Fibroblast of skin of left biceps (primary cell): ENCODE data around the gene NR3C1.

Experiments used
- DNase-seq, 2 experiments: peaks; one replicate each; pipeline ENCODE4 v3.0.0-alpha.2; 2013; ENCODE audit warnings: low read depth in 2 of 2

The NR3C1 gene

GRCh38 chr5:143403593-143404415, at the start of gene NR3C1:
TSS of gene NR3C1 (minus strand) at chr5:143403686. CDS start at chr5:143400839, 2,847 bp downstream.
- peak; percentile 73 to 78 for DNase-seq

DNA sequence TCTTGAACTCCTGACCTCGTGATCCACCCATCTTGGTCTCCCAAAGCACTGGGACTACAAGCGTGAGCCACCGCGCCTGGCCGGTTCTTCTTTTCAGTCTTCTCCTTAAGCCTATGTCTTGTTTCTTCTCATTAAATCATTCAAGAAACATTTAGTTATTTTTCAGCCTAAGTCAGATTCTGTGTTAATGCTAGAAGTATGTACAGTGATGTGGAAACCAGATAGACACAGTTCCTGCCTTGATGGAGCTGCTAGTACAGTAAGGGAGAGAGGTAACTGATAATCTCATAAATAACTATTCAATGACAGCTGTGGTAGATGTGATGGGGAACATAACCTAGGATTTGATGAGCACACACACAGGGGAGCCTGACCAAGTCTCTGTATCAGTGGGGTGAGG, 46.3 kb upstream of the NR3C1 start:
- no peak for DNase-seq

- no peak for DNase-seq
Observed at GRCh38 chr5:143448518-143448917, 45.0 kb upstream of the NR3C1 start.

DNA sequence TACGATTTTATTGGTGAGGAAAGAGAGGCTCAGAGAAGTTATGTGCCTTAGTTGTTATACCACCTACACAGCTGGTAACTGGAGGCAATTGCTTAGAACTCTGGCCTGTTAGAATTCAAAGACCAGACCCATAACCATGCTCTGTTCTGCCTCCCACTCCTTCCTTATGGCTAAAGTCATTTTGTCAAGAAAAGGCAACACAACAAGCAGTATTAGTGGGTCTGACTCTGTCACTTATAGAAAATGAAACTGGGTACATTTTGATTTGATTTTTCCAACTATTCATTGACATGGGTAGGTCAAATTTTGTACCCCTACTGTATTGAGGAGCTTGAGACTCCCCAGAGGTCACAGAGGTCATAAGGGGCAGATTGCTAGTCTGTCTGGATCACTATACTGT, 44.5 kb upstream of the NR3C1 start:
- DNase-seq, result no peak

DNA sequence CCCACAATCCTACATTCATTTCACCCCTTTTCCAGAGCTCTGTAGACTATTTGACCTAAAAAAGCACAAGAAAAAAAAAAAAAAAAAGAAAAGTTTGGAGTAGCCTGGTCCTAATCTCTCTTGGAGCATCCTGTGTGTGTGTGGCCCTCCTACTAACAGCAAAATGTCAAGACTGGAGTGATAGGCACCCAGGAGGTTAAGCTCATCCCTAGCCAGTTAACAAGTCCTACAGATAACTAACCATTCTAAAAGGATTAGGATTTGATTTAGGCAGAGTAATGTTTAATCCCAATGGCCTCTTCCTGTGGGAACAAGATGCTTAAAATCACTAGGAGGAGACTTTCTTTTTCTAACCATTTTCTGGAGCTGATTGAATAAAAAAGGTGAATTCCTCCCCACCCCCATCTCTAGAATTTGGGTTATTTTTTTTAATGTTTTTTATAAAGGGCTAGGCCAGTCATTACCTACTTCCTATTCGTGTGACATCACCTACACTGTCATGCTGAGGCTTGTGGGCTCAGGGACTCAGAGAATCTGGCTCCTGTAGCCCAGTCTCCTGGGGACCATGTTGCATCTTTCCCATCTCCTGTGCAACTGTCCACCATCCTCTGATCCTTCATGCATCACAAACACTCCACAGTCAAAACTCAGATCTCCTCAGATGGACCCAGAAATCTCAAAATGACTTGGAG, 43.2 kb upstream of the NR3C1 start:
- DNase-seq, result no peak

GRCh38 chr5:143445776-143446175, 42.3 kb upstream of the NR3C1 start:
- DNase-seq, result peak; percentile 36 to 39

DNA sequence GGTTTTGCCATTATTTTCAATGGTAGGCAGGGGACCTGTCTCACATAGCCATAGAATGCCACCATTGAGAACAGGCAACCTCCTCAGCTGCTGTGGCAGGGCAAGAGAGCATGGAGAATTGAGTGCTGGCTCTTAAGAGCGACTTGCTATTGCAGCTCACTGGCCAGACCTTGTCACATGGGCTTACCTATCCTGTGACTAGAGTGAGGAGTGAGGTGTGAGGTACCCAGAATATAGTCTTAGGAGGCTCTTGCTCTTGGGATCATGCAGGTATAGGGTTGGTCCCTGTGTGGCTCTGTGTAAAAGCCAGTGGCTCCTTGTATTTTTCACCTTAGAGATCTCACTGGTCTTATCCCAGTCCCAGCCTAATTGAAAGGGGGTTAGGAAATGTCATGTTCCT, 39.8 kb upstream of the NR3C1 start:
- DNase-seq, result no peak

DNA sequence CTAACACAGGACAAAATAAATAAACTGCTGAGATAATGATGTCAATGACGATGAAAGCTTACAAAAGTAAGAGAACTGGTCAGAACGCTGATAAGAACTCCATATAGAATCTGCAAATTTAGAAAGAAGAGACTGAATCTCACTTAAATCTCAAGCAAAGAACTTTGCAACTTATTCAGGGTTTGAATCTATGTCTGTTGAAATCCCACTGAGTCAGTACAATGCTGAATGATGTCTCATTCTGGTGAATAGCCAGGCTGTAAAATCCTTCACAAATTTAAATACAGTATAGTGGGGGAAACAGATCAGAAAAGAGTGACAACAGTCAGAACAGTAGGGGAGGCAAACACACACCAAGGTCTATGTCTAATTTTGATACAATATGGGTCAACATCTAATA, 38.9 kb upstream of the NR3C1 start:
- DNase-seq, result no peak

DNA sequence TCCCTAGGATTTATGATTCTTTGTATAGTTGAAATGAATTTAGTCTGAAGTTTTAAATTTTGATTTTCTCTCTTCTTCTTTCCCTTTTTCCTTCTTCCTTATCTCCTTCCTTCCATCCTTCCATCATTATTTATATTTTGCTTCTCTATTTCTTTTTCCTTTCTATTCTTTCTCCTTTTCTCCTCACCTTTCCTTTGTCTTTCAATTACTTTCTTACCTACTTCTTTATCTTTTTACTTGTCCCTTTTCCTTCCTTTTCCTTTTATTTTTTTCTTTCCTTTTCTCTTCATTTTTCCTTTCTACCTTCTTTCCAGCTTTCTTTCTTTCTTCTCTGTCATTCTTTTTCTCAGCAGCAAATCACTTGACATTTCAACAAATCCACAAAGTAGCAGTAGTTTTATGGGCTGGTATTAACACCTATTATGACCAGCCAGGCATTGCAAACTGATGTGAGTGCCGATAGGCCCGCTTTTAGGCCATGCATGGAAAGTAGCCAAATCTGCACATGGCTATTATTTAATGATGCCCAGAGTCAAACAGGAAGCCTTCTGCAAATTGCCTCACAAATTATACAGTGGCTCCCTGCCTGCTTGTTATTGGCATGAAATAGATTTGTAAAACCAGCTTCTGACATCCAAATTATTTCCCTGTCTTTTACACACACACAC, 37.1 kb upstream of the NR3C1 start:
- DNase-seq, result no peak

- no peak for DNase-seq
Observed at GRCh38 chr5:143437666-143438273, 34.3 kb upstream of the NR3C1 start.

GRCh38 chr5:143436871-143437270, 33.4 kb upstream of the NR3C1 start:
- DNase-seq, result no peak

DNA sequence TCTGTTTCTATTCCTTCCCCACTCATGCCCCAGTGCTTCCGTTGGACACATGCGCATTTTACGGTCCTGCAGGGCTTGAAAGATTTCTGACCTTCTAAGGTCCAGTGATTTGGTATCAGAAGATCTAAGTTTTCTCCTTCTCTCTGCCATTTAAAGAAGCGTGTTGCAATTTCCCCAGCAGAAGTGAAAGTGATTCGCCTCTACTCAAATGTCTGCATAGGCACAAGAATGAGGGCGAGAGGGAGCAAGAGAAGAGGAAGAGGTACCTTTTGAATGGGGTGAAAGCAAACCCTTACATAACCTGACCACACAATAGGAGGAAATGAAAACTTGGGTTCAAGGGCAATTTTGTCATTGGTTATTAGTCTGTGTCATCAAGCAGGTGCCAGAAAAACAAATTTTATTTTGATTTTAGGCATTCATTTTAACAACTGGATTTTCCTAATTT, 31.7 kb upstream of the NR3C1 start:
- no peak for DNase-seq

GRCh38 chr5:143434261-143435209, 31.0 kb upstream of the NR3C1 start:
- DNase-seq, result no peak

DNA sequence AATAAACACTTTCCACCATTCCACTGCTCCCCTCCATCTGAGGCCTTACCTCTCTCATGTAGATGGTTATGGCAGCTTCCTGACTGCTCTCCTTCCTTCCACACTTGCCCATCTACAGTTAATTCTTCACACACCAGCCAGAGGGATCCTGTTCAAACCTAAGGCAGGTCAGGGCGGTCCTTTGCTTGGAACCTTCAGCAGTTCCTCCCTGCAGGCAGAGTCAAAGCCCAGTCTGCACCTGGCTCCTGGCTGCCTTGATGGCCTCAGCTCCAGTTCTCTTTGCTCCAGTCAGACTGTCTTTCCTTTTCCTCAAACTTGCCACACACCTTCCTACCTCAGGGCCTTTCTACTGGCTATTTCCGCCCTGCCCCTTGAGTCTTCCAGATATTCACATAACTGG, 30.2 kb upstream of the NR3C1 start:
- no peak for DNase-seq

GRCh38 chr5:143432658-143433239, 29.3 kb upstream of the NR3C1 start:
- DNase-seq, result no peak

DNA sequence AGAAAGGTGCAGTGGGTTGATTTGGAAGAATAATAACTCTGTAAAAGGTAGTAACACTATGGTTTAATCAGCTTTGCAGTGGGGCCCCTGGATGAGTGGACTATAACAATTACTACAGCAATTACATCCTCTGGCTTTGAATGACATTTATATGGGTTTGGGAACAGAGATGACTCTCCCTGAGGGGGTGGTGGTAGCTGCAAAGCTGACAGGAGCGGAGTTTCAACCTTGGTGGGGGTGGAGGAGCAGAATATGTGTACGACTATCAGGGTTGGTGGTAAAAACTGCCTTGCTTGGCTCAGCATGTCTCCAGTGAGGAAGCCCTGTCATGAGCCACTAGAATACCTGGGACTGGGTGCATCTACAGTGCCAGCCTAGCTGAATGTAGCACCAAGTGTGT, 28.3 kb upstream of the NR3C1 start:
- no peak for DNase-seq

- no peak for DNase-seq
Observed at GRCh38 chr5:143428738-143429420, 25.4 kb upstream of the NR3C1 start.

GRCh38 chr5:143428155-143428554, 24.7 kb upstream of the NR3C1 start:
- no peak for DNase-seq

DNA sequence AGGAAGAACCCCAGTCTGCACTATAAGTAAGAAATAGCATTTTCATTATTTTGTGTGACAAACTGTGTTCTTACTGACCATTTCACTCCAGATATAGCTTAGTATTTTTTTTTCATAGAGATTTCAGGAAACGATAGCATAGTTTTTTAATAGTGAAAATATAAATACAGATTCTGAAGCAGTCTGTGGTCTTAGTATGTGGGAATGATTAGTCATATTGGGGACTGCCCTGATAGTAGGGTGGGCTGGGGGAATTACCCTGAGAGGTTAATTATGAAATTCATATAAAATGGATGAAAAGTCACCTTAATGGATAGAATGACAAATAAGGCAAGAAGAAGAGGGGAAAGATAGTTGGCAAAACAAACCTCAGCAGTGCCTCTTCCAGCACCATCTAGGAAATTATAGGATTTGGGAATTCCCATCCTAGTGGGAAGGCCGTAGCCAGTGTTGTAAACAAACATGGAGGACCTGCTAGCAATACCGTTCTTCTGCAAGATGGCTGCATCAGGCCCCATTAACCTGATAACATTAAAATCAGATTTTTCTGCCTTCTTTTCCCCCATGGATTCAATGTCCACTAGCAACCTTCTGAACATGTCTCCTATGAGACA, 23.7 kb upstream of the NR3C1 start:
- DNase-seq, result no peak
